Measurements from ENCODE around the gene ALOX5.

Gene ALOX5

DNA sequence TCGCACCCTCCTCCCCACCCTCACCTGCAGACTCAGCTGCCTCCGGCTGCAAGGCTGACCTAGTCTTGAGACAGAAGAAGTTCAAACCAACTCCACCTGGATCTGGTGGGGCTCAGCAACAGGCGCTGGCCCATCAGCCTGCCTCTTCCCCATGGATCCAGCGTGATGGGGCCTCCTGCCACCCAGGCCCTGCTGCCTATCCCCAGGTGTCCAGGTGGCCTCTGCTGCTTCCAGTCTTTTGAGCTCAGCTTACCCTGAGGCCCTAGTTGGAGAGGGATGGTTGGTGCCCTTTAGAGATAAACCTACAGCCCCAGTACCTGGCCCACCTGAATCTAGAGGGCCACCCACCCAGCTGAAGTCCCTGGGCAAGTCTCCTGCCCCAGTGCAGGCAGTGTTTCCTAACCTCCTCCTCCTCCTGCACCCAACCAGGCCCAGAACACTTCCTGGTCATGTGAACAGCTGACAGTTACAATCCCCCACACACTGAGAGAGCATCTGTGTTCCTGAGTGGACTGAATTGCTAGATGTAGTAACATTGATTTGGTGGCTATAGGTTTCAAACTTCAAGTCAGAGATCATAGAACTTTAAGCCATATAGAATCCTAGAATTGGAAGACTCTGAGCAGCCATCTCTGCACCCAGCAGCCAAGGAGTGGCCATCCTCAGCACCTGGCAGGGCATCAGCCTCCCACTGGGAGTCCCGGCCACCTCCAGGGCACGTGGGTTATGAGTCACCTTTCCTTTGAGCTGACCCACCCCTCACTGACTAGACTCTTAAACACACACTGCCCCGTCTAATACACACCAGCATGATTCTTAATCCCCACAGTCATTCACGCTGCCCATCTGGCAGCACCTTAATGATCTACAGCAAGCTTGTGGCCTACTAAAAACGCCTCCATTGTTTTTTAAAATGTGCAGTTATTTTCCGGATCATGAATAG lies 51.9 kb downstream of the ALOX5 start:
- DNase-seq = no peak

DNA sequence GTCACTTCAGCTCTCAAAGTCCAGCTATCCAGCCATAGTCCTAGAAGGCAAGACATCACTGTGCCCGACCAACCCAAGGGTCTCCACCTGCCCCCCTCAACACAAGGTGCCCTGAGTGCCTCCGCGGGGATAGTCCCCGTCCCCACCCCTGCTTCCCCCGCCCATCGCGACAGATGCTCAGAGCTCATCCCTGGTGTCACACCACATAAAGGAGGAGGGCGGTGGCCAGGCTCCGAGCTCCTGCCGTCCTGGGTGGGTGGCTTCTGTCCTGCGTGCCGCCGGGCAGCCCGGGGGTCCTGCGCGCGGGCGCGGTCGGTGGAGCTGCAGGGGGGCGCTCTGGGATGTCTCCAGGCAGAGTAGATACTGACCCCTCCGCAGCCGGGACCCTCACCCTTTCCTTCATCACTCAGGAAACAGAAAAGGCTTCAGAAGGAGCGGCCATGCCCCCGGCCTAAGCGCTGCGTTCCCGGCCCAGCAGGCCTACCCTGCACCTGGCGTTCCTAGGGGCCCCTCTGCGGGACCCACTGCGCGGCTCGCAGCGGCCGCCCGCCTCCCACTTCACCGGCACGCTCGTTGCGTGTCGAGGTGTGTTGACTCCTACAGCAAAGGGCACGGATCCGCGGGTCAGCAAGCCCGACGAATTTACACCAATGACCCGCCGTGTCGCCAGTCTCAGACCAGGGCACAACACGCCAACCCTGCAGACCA lies 53.4 kb downstream of the ALOX5 start:
- DNase-seq = no peak

DNA sequence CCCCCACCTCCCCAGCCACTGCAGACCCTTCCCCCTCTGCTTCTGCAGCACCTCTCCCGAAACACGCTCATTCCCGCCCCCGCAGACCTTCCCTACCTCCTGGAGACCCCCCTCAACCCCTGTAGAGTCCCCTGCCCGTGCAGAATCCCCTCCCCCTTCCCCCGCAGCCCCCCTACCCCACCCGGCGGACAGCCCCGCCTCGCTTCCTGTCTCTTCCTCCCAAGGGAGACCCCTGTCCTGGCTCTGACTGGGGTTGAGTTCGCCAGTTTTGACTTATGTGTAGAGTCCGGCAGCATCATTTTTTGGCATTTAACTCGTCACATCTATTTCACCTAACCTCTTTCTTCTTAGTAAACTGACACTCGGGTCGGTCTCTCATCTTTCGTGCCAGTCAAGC lies 54.0 kb downstream of the ALOX5 start:
- DNase-seq = no peak

DNA sequence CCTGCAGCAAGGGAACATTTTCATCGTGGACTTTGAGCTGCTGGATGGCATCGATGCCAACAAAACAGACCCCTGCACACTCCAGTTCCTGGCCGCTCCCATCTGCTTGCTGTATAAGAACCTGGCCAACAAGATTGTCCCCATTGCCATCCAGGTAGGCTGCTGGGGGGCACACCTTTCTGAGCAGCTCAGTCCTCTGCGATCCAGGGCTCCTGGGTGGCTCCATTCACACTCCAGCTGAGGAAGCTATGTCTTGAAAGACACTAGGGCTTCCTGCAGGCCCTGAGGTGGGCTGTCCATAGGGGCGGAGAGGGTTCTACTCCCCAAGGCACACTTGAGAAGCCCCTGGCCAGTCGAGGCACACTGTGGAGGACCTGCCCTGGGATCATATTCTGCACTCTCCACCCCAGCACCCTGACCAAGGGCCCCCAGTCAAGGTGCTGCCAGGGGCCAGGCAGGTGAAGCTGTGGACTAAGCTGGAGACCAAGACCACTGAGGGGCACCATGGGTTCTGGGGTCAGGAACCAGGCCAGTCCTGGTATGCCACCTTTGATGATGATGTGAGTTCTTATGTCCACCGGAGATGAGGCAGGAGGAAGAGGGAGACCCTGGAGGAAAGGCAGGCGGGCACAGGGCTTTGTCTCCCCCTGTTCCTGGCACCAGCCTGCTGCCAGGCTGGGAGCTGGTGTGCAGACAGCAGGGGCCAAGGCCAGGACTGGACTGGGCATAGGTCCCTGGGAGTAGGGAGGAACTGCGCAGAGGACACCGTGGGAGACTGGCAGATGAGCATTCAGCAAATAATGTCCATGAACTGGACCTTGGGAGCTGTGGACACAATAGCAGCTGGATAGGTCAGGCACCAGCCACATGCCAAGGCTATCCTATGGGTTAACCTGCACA lies 54.8 kb downstream of the ALOX5 start:
- no peak for DNase-seq

DNA sequence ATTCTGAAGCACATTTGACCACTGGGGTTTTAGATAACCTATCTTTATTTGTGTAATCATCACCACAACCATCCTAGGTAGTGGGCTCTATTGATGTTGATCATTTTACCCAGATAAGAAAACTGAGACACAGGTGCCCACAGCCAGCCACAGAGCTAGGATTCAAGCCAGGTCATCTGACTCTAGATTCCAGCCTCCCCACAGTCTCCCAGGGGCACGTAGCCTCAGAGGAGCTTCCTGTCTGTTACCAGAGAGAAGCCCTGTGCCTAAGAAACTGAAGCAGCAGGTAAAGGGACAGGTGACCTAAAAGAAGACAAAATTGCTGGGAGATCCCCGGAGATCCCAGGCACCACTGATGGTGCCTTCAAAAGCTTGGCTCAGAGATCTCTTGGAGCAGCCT lies 55.8 kb downstream of the ALOX5 start:
- DNase-seq = no peak

DNA sequence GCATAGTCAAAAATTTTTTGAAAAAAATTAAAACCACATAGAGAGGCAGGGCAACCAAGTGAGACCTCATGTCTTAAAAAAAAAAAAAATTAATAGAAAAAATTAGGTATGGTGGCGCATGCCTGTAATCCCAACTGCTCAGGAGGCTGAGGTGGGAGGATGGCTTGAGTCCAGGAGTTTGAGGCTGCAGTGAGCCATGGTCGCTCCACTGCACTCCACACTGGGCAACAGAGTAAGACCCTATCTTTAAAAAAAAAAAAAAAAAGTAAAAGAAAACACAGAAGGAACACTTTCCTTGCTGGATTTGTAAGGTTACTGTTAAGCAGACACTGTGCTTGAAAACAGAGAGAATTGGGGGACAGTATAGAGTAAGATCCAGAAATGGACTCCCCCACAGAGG lies 58.1 kb downstream of the ALOX5 start:
- DNase-seq = no peak

DNA sequence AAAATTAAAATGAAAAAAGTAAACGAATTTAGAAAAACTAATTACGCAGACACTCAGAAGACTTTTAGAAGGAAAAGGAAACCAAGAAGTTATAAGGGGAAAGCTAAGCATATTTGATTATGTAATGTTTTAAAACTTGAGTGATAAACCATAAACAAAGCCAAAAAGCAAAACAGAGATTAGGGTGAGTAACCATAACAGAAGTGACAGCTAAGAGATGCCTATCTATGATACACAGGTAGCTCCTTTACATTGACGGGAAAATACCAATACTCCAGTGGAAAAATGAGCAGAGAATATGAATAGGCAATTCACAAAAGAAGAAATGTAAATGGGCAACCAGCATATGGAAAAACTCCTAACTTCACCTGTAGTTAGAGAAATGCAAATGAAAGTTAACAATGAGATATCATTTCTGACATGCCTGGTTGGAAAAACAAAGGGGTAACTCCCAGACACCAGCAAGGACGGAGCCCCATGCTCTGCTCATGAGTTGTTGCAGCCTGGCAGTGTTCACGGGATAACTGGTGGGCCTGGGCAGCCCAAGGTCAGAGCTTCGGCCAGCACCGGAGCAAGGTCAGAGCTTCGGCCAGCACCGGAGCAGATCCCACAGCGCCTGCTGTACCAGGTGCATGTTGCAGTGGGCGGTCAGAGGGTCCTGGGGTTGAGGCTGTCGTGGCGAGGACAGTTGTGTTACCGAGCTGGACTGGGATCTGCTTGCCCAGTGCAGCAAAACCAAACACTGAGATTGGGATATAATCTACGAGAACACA lies 58.9 kb downstream of the ALOX5 start:
- DNase-seq = no peak

DNA sequence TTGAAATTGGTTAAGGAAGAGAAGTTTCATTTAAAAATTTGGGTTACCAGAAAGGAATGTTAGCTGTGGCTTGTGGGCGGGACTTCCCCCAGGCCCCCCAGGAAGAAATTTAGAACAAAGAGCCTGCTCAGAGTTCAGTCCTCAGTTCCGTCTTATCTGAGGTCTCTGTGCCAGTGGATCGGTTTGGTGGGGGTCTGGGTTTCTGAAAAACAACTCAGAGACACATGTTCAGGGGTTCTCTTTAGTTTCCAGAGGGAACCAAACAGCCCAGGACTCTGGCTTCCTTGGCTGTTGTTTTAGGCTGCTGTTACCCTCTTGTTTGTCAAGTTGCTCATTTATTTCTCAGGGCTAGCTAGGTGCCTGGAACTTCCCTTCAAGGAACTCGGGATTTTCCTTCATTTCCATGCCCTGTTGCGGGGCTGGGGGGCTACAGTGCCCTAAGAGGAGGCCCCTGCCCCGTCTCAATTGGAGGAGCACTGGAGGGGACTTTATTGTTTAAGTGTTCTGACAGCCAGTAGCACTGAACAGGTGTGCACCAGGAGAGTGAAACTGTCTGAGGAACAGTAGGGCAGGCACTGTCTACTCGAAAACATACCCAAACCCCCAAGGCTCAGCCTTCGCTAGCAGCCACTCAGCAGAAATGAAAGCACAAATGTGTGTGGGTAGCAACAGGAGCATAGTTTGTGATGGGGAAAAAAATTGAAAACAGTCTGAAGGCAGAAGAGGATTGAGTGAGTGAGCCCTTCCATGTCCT lies 59.9 kb downstream of the ALOX5 start:
- DNase-seq = no peak

DNA sequence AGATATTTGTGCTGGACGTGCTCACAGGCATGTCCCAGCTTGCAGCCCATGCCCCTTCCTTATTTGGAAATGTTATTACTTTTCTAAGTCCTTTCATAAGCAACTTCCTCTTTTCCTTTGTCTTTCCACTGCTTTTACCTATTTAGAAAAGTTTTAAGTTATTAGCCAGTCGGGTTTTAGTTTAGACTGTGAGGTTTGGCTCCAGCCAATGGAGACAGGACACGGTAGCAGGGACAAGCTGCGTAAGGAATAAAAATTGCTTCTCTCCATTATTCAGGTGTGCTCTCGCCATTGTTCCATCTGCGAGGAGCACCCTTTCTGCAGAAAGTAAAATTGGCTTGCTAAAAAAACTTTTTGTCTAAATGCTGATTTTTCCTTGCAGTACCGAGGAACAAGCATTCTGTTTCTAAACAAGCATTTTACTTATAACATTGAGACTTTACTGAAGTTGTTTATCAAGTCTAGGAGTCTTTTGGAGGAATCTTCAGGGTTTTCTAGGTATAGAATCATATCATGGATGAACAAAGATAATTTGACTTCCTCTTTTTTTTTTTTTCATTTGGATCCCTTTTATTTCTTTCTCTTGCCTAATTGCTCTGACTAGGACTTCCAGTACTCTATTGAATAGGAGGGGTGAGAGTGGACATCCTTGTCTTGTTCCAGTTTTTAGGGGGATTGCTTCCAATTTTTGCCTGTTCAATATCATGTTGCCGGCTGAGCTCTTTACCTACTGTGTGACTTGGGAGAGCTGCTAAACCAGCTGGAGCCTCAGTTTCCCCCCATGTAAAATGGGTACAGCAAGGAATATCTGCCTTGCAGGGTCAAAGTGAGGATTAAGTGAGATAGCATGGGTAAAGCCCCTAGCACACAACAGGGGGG lies 63.8 kb downstream of the ALOX5 start:
- no peak for DNase-seq

DNA sequence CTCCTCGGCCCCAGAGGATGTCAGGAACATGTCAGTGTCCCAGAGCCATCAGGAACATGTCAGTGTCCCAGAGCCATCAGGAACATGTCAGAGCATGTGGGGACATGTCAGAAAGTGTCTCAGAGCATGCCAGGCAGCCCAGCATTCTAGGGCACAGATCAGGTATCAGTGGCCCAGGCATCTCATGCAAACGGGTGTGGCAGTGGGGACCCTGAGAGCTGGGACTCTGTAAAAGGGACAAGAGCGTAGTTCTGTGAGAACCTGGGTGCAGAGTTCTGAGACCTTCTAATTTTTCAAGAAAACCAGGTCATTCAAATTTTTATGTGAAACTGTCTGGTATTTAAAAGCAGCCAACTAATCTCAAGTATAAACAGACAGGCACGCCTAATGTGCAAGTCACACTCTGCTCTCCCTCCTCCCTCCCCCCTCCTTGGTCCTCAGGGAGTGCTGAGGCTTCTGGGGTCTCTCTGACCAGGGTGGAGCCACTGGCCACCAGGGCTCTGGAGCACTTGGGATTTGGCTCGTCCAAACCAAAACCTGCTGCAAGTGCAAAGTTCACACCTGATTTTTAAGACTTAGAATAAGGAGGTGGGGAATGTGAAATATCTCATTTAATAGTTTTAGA lies 64.6 kb downstream of the ALOX5 start:
- DNase-seq = no peak

DNA sequence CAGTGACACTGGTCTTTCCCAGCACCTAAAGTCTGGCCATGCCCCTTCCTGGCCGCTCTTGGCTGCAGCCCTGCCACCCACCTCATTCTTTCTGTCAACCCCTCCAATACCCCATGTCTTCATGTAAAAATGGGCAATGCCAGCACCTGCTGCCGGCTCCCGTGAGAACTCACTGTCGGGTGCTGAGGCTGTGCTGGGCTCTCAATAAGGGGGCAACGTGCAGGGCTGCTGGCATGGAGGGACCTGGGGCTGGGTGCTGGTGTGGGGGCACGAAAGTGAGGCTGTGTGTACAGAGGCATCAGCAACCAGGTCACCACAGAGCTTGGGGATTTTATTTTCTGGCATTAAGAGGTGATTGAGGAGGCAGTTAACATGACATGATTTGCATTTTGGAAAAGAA lies 65.3 kb downstream of the ALOX5 start:
- DNase-seq = no peak

DNA sequence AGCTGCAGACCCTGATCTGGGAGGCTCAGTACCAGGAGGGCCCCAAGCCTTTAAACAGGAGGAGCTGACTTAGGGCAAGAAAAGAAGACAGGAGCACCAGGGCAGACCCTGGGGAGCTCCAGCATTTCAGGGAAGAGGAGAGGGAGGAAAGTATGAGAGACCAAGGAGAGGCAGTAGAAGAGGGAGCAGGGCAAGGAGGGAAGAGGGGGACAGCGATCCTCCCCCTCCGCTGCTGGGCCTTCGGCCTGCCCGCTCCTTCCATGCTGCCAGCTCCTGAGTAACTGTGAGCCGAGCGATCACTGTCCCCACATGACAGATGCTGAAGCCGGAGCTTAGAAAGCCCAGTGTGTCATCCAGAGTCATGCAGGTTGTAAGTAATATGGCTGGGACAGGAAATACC lies 65.9 kb downstream of the ALOX5 start:
- no peak for DNase-seq

DNA sequence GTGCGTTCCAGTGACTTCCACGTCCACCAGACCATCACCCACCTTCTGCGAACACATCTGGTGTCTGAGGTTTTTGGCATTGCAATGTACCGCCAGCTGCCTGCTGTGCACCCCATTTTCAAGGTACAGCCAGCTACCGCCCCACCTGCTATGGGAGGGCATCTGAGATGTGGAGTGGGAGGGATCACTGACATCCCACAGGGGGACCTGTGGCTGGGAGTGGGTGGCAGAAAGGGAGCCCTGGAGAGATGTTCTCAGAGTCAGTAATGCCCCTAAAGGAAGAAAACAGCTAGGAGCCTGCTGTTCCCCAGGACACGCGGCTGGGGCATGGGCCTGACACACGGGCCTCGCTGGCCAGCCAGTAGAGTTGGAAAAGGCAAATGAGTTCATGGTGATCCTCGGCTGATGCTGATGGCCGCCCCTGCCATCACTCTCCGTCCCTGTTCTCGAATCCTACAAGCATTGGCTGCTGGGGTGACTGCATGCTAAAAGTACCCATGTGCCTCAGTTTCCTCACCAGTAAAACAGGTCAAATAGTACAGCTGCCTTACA lies 66.6 kb downstream of the ALOX5 start:
- DNase-seq = no peak

DNA sequence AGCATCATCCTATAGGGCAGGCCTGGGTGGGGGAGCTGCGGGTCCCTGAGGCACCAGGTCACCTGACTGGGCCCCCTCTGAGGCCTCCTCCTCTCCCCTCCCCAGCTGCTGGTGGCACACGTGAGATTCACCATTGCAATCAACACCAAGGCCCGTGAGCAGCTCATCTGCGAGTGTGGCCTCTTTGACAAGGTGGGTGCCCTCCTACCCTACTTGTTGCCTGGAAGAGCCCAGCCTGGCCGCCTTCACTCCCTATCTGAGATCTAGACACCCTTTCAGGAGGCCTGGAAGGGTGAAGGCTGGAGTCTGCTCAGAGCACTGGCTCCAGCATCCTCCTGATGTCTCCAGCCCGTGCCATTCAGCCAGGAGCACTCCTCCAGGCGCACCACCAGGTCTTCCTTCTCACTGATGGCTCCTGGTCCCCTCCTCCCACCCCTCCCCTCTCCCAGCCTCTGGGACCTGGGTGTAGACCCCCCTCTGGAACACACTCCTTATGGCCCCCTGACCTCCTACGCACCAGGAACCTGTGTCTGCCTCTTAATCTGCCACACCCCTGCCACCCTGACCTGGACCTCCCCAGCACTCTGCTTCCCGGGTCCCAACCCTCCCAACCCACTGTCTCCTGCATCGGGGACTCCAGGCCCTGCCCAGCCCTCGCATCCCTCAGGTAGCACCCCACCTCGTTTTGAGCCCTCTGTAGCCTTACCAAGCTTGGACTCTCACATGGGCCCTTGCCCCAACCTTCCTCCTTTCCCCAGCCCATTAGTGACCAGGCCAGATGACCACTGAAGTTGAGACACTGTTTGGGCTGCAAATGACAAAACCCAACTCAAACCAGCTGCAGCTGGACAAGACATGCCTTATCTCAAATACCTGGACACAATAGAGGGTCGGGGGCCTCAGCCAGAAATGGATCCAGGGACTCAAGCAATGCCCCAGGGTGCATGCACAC lies 67.5 kb downstream of the ALOX5 start:
- DNase-seq = no peak

DNA sequence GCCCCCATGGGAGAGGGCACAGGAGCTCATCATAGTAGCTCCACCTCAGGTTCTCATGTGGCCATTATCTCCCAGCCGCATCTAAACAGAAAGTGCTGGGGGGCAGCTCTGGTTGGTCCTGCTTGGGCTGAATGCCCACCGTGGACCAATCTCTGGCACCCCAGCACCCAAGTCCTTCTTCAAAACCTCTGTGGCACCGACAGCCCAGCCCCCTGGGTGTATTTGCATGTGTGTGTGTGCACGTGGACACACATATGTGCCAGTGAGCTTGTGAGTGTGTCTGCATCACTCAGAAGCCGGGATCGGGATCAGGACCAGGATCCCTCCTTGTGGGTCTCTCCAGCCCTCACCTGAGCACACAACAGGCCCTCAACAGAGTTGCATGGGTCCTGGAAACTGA lies 68.2 kb downstream of the ALOX5 start:
- no peak for DNase-seq

DNA sequence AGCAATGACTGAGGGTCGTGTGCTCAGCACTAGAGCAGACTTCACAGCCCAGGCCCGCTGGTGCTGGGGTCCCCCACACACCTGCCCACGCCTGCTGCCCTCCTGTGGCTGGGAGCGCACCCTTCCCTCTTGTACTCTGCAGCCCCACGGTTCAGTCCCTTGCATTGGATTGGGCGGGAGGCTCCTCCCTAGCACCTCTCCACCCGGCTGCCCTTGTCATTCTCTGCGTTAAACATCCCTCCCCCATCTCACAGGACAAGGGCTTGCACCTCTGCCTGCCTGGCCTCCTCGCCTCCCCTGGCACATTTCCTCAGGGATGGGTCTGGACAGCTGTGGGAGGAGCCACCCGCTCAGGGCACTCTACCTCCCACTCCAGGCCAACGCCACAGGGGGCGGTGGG lies 68.6 kb downstream of the ALOX5 start:
- DNase-seq = no peak

DNA sequence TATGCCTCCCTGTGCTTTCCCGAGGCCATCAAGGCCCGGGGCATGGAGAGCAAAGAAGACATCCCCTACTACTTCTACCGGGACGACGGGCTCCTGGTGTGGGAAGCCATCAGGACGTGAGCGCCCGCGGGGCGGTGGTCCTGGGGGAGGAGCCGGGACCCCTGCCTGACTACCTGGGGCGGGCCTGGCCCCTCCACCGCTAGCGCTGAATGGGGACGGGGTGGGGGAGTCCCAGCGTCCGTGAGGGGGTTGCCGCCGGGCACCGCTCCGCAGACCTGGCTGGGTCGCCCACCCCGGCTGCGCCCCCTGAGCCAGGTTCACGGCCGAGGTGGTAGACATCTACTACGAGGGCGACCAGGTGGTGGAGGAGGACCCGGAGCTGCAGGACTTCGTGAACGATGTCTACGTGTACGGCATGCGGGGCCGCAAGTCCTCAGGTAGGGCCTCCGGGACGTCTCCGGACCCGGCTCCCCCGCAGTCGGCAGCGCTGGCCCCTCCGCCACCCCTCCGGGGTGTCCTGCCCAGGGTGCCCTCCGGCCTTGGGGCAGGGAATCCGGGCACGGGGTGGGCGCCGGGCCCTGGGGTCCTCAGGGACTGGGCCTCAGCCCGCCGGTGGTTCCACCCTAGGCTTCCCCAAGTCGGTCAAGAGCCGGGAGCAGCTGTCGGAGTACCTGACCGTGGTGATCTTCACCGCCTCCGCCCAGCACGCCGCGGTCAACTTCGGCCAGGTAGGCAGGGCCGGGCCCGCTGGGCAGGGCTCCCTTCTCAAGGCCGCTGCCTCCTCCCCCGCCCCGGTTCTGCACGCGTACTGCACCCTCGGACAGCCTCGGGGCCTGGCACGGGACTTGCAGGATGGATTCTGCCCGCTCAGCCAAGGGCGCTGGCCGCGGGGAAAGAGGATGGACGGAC lies 69.3 kb downstream of the ALOX5 start:
- DNase-seq = no peak

DNA sequence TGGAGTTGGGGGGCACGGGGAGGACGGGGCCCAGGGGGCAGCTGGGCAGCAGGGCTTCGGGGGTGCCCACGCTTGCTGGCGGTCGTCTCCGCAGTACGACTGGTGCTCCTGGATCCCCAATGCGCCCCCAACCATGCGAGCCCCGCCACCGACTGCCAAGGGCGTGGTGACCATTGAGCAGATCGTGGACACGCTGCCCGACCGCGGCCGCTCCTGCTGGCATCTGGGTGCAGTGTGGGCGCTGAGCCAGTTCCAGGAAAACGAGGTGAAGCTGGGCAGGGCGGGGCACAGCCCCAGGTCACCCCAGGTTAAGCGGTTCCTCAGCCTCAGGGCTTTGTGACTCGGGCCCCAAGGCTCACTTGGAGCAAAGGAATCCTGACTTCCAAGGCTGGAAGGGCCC lies 70.0 kb downstream of the ALOX5 start:
- no peak for DNase-seq

Data from EL (cell line).